Right ventricle myocardium superior (tissue), 1 donor: ENCODE results near the gene ZNF330. TPM values are rescaled to one million over a fixed set of nuclear protein-coding genes. Genes with fewer than 3 reads are reported as not detected.
"Not testable (repeated sequence)": the region's sequence is repeated elsewhere in the genome, so short reads cannot be mapped to it uniquely, and the experiment has no call there.

Experiments used
- ATAC-seq: fragments of 200-7000 bp; cut with Tn5 transposase; one replicate; pipeline ENCODE4 v1.9.1; 2020; ENCODE audit warnings: mild to moderate bottlenecking; ENCODE audit not compliant: poor library complexity
- DNase-seq: peaks from one replicate; pipeline ENCODE4 v3.0.0-alpha.2; 2020
- intact Hi-C: fragments of 100-400 bp; cut with DNase I; formaldehyde crosslinking; loops from one replicate; pipeline ENCODE4 v1.11.2; 2022
- long read RNA-seq: library from polyadenylated mRNA; unstranded; transcript quantifications from one replicate; pipeline ENCODE4 v2.0.0, GENCODE V29; 2021
- total RNA-seq: library from RNA; stranded (reverse); fragmentation: NEBNext Ultra II Directional; extraction: Animal tissue kit (Norgen Biotek cat#: 25700); gene quantifications from one replicate; pipeline ENCODE4 v1.2.1, GENCODE V29; 2021
- donor health status: DM: no; HTN: yes; CAD: no; lungs with severe emphysema.

The ZNF330 gene
- 147 TPM for total RNA-seq
- long read RNA-seq, transcript ZNF330-207 (2 exons, 733 nt) = major isoform, 11 of 22 reads
- long read RNA-seq, partial matches to known transcripts = 5 of 22 reads
- long read RNA-seq, other reads (novel, unspliced or antisense) = 6 of 22 reads

GRCh38 chr4:141220691-141221659 is at the start of gene ZNF330:
Gene ZNF330, plus strand, starts transcription at chr4:141220895. Its CDS starts 1,477 bp downstream, at chr4:141222372.
- ATAC-seq (peak; percentile 96), DNase-seq (peak; percentile 95)
- intact Hi-C loops = no loop called here

GRCh38 chr4:141174457-141174856 is 46.2 kb upstream of the ZNF330 start:
- no peak for ATAC-seq
- no peak for DNase-seq
- intact Hi-C loops = no loop called here

GRCh38 chr4:141177171-141177570 is 43.5 kb upstream of the ZNF330 start:
- no peak for ATAC-seq
- intact Hi-C loops = no loop called here

GRCh38 chr4:141179474-141180373 is 41.0 kb upstream of the ZNF330 start:
- intact Hi-C loops = no loop called here
- ATAC-seq = no peak

More at GRCh38 chr4:141177171-141177570, 43.5 kb upstream of the ZNF330 start:
- DNase-seq = no peak

GRCh38 chr4:141180991-141181761 is 39.5 kb upstream of the ZNF330 start:
- intact Hi-C loops = no loop called here
- DNase-seq = no peak
- ATAC-seq = no peak

More at GRCh38 chr4:141179474-141180373, 41.0 kb upstream of the ZNF330 start:
- no peak for DNase-seq

- intact Hi-C loops, DNase-seq, ATAC-seq: not testable (repeated sequence)
These were observed 37.2 kb upstream of the ZNF330 start for GRCh38 chr4:141183491-141183890.

- ATAC-seq = no peak
These were observed 28.1 kb upstream of the ZNF330 start for GRCh38 chr4:141192564-141192963.

GRCh38 chr4:141193516-141194034 is 27.1 kb upstream of the ZNF330 start:
- ATAC-seq = no peak
- intact Hi-C loops = no loop called here
- no peak for DNase-seq

More at GRCh38 chr4:141192564-141192963, 28.1 kb upstream of the ZNF330 start:
- no peak for DNase-seq
- intact Hi-C loops = no loop called here

GRCh38 chr4:141195095-141195707 is 25.5 kb upstream of the ZNF330 start:
- intact Hi-C loops = no loop called here
- ATAC-seq (peak; percentile 58), DNase-seq (no peak)

GRCh38 chr4:141196227-141196933 is 24.3 kb upstream of the ZNF330 start:
- no peak for DNase-seq
- intact Hi-C loops = no loop called here
- peak; percentile 69 for ATAC-seq

- ATAC-seq (peak; percentile 80), DNase-seq (no peak)
- intact Hi-C loops = no loop called here
These were observed 12.7 kb upstream of the ZNF330 start for GRCh38 chr4:141207961-141208360.

GRCh38 chr4:141210168-141210567 is 10.5 kb upstream of the ZNF330 start:
- intact Hi-C loops = no loop called here
- DNase-seq (no peak), ATAC-seq (no peak)

GRCh38 chr4:141213550-141213991 is 7.1 kb upstream of the ZNF330 start:
- ATAC-seq = no peak
- intact Hi-C loops = no loop called here
- no peak for DNase-seq

GRCh38 chr4:141215030-141215429 is 5.7 kb upstream of the ZNF330 start:
- ATAC-seq = peak; percentile 28
- intact Hi-C loops = no loop called here
- DNase-seq = no peak

GRCh38 chr4:141216002-141216761 is 4.5 kb upstream of the ZNF330 start:
- ATAC-seq = peak; percentile 60
- intact Hi-C loops = no loop called here
- no peak for DNase-seq

GRCh38 chr4:141220271-141220670 is 424 bp upstream of the ZNF330 start:
- ATAC-seq (peak; percentile 19), DNase-seq (no peak)
- intact Hi-C loops = no loop called here
